Body of pancreas (tissue), 4 donors: Measurements from ENCODE around the gene CNGB1. TPM values are rescaled to one million over a fixed set of nuclear protein-coding genes. Genes with fewer than 3 reads are reported as not detected.

Experiments used
- ATAC-seq: fragments of 150-250 bp; one replicate; pipeline ENCODE4 v1.9.1; 2016
- DNase-seq, 4 donors: peaks; one replicate each; pipeline ENCODE4 v3.0.0-alpha.2; 2019
- H3K27ac ChIP-seq, 4 donors: fragments of 200-600 bp; sonication (generic); 1 replicate in 3 of 4; 2 replicates in 1 of 4; pipeline versions ENCODE4 v1.5.1 to v1.6.1; 2016 to 2019; ENCODE audit warnings: mild to moderate bottlenecking in 1 of 4, mixed read lengths in 1 of 4, moderate library complexity in 1 of 4
- H3K27me3 ChIP-seq, 2 donors: fragments of 200-600 bp; sonication (generic); one replicate each; pipeline ENCODE4 v1.6.0; 2016; ENCODE audit warnings: mild to moderate bottlenecking in 1 of 2
- H3K36me3 ChIP-seq, 2 donors: fragments of 200-600 bp; sonication (generic); replicated peaks in 1 of 2; 2 replicates each; pipeline ENCODE4 v1.5.1; 2016; ENCODE audit warnings: low read depth in 2 of 2; ENCODE audit not compliant: insufficient read depth in 1 of 2
- H3K4me1 ChIP-seq: fragments of 200-600 bp; sonication (generic); one replicate; pipeline ENCODE4 v1.6.0; 2016
- H3K4me3 ChIP-seq, 2 donors: fragments of 200-600 bp; sonication (generic); 1 replicate in 1 of 2; 2 replicates in 1 of 2; pipeline ENCODE4 v1.5.1; 2016 to 2019
- H3K9me3 ChIP-seq, 3 donors: fragments of 200-600 bp; sonication (generic); 1 replicate in 2 of 3; 2 replicates in 1 of 3; pipeline ENCODE4 v1.5.1; 2016
- CTCF ChIP-seq, 7 experiments: fragments of 450-650 bp in 4 of 7; fragments of 200-600 bp in 3 of 7; sonication (generic) in 3 of 7; IDR thresholded peaks; one replicate each; pipeline ENCODE4 v1.5.1; 2016 to 2019; ENCODE audit warnings: antibody characterized with exemption in 7 of 7
- POLR2A ChIP-seq, 3 donors: fragments of 450-650 bp; IDR thresholded peaks; one replicate each; pipeline ENCODE4 v1.6.1; 2016; ENCODE audit warnings: antibody characterized with exemption in 3 of 3, mild to moderate bottlenecking in 2 of 3
- WGBS, 2 donors: methylation state at CpG; one replicate each; pipeline ENCODE4 v1.1.5; 2017; 5-methylcytosine and 5-hydroxymethylcytosine counted together
- intact Hi-C: fragments of 100-400 bp; cut with DNase I; formaldehyde crosslinking; loops from one replicate; pipeline ENCODE4 v1.15.1; 2023
- total RNA-seq, 2 donors: library from RNA; depleted of rRNA; stranded (reverse); fragments of >200 nt; gene quantifications; one replicate each; pipeline ENCODE4 v1.1.0, GENCODE V29; 2016

Gene CNGB1
- total RNA-seq, 2 donors from 2014 or later = not detected

- Histone ChIP-seq H3K4me1 (peaks cover 41% of the 10 kb centered on the region), H3K9me3 (no peaks in the 10 kb centered on the region), H3K4me3 (no peak overlapping the region), H3K27ac (no peak overlapping the region), H3K27me3 (no peaks in the 10 kb centered on the region), H3K36me3 (peaks cover 0 to 7% of the 10 kb centered on the region in 2 donors)
- DNase-seq (no peak), ATAC-seq (no peak)
- intact Hi-C loops = loop anchor here (5.0 to 10.0 kb wide), 2 partner anchors 96 to 244 kb away; no protein-coding TSS in a partner anchor
- 0 to 81% methylated on average over 1 to 8 of the region's 8 CpGs for WGBS, 2 donors
- TF ChIP-seq POLR2A (IDR thresholded peaks at IDR 0.05) (no peak), CTCF (IDR thresholded peaks at IDR 0.05) (no peak)
Observed at GRCh38 chr16:57998486-57998885, 27.6 kb upstream of the CNGB1 start.

- H3K27ac ChIP-seq = no peak overlapping the region
- no peak for TF ChIP-seq POLR2A (IDR thresholded peaks at IDR 0.05)
- TF ChIP-seq CTCF (IDR thresholded peaks at IDR 0.05) = no peak
- 93 to 95% methylated on average over 9 to 33 of the region's 36 CpGs for WGBS, 2 donors
- H3K9me3 ChIP-seq = no peaks in the 10 kb centered on the region
- DNase-seq (no peak), ATAC-seq (no peak)
- H3K36me3 ChIP-seq = peaks cover 0 to 7% of the 10 kb centered on the region in 2 donors
- intact Hi-C loops = loop anchor here (5.0 to 10.0 kb wide), 2 partner anchors 95 to 243 kb away; no protein-coding TSS in a partner anchor
- H3K4me1 ChIP-seq = peaks cover 49% of the 10 kb centered on the region
- no peak overlapping the region for H3K4me3 ChIP-seq
- H3K27me3 ChIP-seq = no peaks in the 10 kb centered on the region
Observed at GRCh38 chr16:57997528-57998265, 26.8 kb upstream of the CNGB1 start.

- H3K36me3 ChIP-seq = peaks cover 0 to 7% of the 10 kb centered on the region in 2 donors
- ATAC-seq = no peak
- intact Hi-C loops = loop anchor here (5.0 to 10.0 kb wide), 2 partner anchors 95 to 242 kb away; no protein-coding TSS in a partner anchor
Observed at GRCh38 chr16:57997176-57997527, 26.2 kb upstream of the CNGB1 start.

GRCh38 chr16:57996406-57997175 lies 25.7 kb upstream of the CNGB1 start:
- Histone ChIP-seq H3K4me3 (no peak overlapping the region), H3K36me3 (peaks cover 0 to 7% of the 10 kb centered on the region in 2 donors), H3K4me1 (peaks cover 49% of the 10 kb centered on the region), H3K9me3 (no peaks in the 10 kb centered on the region), H3K27me3 (no peaks in the 10 kb centered on the region), H3K27ac (no peak overlapping the region)
- ATAC-seq (no peak), DNase-seq (no peak)
- 97% methylated on average over 24 to 62 of the region's 62 CpGs for WGBS, 2 donors
- TF ChIP-seq CTCF (IDR thresholded peaks at IDR 0.05) (no peak), POLR2A (IDR thresholded peaks at IDR 0.05) (no peak)
- intact Hi-C loops = loop anchor here (5.0 to 10.0 kb wide), 2 partner anchors 94 to 242 kb away; no protein-coding TSS in a partner anchor

More at GRCh38 chr16:57997176-57997527, 26.2 kb upstream of the CNGB1 start:
- 95 to 97% methylated on average over 27 to 30 of the region's 35 CpGs for WGBS, 2 donors
- TF ChIP-seq POLR2A (IDR thresholded peaks at IDR 0.05) (no peak), CTCF (IDR thresholded peaks at IDR 0.05) (no peak)
- no peaks in the 10 kb centered on the region for H3K9me3 ChIP-seq
- H3K27me3 ChIP-seq = no peaks in the 10 kb centered on the region
- no peak overlapping the region for H3K4me3 ChIP-seq
- DNase-seq = no peak
- H3K27ac ChIP-seq = no peak overlapping the region
- H3K4me1 ChIP-seq = peaks cover 54% of the 10 kb centered on the region
